Measurements from ENCODE around the gene PSD2. TPM values are rescaled to one million over a fixed set of nuclear protein-coding genes. Genes with fewer than 3 reads are reported as not detected.

The PSD2 gene
- total and polyA plus RNA-seq, 10 of the 15 experiments (the other 5 are each of a cell fraction or from before 2014, with no cell fraction given), result 0.02 to 0.14 (median 0.03) TPM; not detected in 5

GRCh38 chr5:139849942-139850341, 54.3 kb downstream of the PSD2 start:
- Histone ChIP-seq H3K4me3 (no peak overlapping the region), H3K27me3 (replicated peaks in 1 of 2; ENCODE audit: control insufficient read depth in 2 of 2, insufficient read depth in 2 of 2, low read length in 1 of 2) (no peaks in the 10 kb centered on the region; a peak in 1 of 4 replicates), H4K20me1 (ENCODE audit: control insufficient read depth, insufficient read depth) (no peaks in the 10 kb centered on the region), H3K4me2 (ENCODE audit: control insufficient read depth, insufficient read depth) (no peak overlapping the region), H3K4me1 (ENCODE audit: control insufficient read depth, insufficient read depth, low read length) (no peaks in the 10 kb centered on the region), H2AFZ (ENCODE audit: control insufficient read depth, low read depth, low read length) (no peak overlapping the region), H3K9me3 (replicated peaks; ENCODE audit: control insufficient read depth, insufficient read depth, low read length) (no peaks in the 10 kb centered on the region), H3K9ac (ENCODE audit: control insufficient read depth, insufficient read depth, low read length) (no peak overlapping the region), H3K27ac (ENCODE audit: control insufficient read depth, insufficient read depth) (no peak overlapping the region), H3K36me3 (ENCODE audit: control insufficient read depth in 2 of 2, insufficient read depth in 2 of 2, low read length in 1 of 2) (peaks cover 0 to 5% of the 10 kb centered on the region in 2 experiments; a peak in 2 of 4 replicates), H3K79me2 (ENCODE audit: control insufficient read depth, insufficient read depth, low read length) (no peaks in the 10 kb centered on the region)
- BruUV-seq (replicated peaks), result no TSS peak
- TF ChIP-seq STAT1 (conservative IDR thresholded peaks at IDR 0.05) (no peak), BCL11A (IDR thresholded peaks at IDR 0.05; ENCODE audit: low read depth, low read length) (no peak), HDAC2 (IDR thresholded peaks at IDR 0.05) (no peak), TCF3 (IDR thresholded peaks at IDR 0.05; ENCODE audit: borderline replicate concordance, insufficient read depth, low read depth, low read length) (no peak), IRF5 (IDR thresholded peaks at IDR 0.05; ENCODE audit: borderline replicate concordance) (no peak), CREM (IDR thresholded peaks at IDR 0.05; ENCODE audit: low read depth) (no peak), PAX8 (IDR thresholded peaks at IDR 0.05) (no peak), FOXM1 (IDR thresholded peaks at IDR 0.05; ENCODE audit: low read depth, low read length) (no peak), HDGF (IDR thresholded peaks at IDR 0.05) (no peak), LARP7 (IDR thresholded peaks at IDR 0.05) (no peak)
- TF ChIP-seq, protein P1, sequence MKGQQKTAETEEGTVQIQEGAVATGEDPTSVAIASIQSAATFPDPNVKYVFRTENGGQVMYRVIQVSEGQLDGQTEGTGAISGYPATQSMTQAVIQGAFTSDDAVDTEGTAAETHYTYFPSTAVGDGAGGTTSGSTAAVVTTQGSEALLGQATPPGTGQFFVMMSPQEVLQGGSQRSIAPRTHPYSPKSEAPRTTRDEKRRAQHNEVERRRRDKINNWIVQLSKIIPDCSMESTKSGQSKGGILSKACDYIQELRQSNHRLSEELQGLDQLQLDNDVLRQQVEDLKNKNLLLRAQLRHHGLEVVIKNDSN (IDR thresholded peaks at IDR 0.05; ENCODE audit: borderline replicate concordance, extremely low read length, insufficient read depth, low read depth, low read length), result no peak
- ChIA-PET SMC1A (ENCODE audit: uncharacterized antibody, unreplicated experiment) (interaction anchor here (0.7 to 2.3 kb wide), 3 partner anchors 13 to 119 kb away, joined by 3 to 14 read pairs (median 10); no protein-coding TSS in a partner anchor), CTCF (interaction anchor here (0.6 to 2.4 kb wide), 7 partner anchors 14 to 208 kb away, joined by 3 to 17 read pairs (median 4); no protein-coding TSS in a partner anchor), POLR2A (no interaction called here), RAD21 (ENCODE audit: unreplicated experiment) (interaction anchor here (0.6 to 1.1 kb wide), 4 partner anchors 62 to 306 kb away, joined by 3 to 7 read pairs (median 6); no protein-coding TSS in a partner anchor)
- DNase-seq (ENCODE audit: low read depth, low spot score), result no peak
- WGBS (ENCODE audit: insufficient coverage, insufficient replicate concordance, low lambda C conversion rate, missing lambda C conversion rate), result 80% methylated on average over 2 of the region's 2 CpGs
- ATAC-seq, result no peak
- FAIRE-seq, result no peak
- intact Hi-C loops (cut with micrococcal nuclease; ENCODE audit: unreplicated experiment), result loop anchor here (2.0 kb wide), 1 partner anchor 307 kb away; no protein-coding TSS in a partner anchor
- in situ Hi-C loops (cut with MboI), result no loop called here

Data from GM12878 (cell line).